Activated CD8-positive, alpha-beta memory T cell treated with anti-CD3 and anti-CD28 coated beads, Interleukin-2, amount 50 U/mL, for 4 hours (primary cell): ENCODE data around the gene SHISA6.

ENCODE experiments used
- DNase-seq: peaks from one replicate; pipeline ENCODE4 v3.0.0-alpha.2; 2020

The SHISA6 gene

GRCh38 chr17:11467639-11468038, 226.6 kb downstream of the SHISA6 start:
- DNase-seq, result no peak

GRCh38 chr17:11485336-11486100, 244.5 kb downstream of the SHISA6 start:
- DNase-seq, result no peak

- no peak for DNase-seq
These were observed 245.3 kb downstream of the SHISA6 start for GRCh38 chr17:11486101-11486867.

- no peak for DNase-seq
These were observed 245.9 kb downstream of the SHISA6 start for GRCh38 chr17:11486868-11487310.

GRCh38 chr17:11487469-11487868, 246.5 kb downstream of the SHISA6 start:
- DNase-seq, result no peak

- DNase-seq, result no peak
These were observed 247.4 kb downstream of the SHISA6 start for GRCh38 chr17:11488407-11488806.

- DNase-seq, result no peak
These were observed 249.2 kb downstream of the SHISA6 start for GRCh38 chr17:11490171-11490755.

GRCh38 chr17:11492511-11492910, 251.5 kb downstream of the SHISA6 start:
- DNase-seq, result no peak

- DNase-seq, result no peak
These were observed 252.9 kb downstream of the SHISA6 start for GRCh38 chr17:11493936-11494335.

- no peak for DNase-seq
These were observed 254.6 kb downstream of the SHISA6 start for GRCh38 chr17:11495613-11496012.

GRCh38 chr17:11499881-11500280, 258.9 kb downstream of the SHISA6 start:
- DNase-seq, result no peak

GRCh38 chr17:11503308-11504035, 262.5 kb downstream of the SHISA6 start:
- DNase-seq, result no peak

GRCh38 chr17:11506635-11507034, 265.6 kb downstream of the SHISA6 start:
- DNase-seq, result no peak

GRCh38 chr17:11511696-11512095, 270.7 kb downstream of the SHISA6 start:
- DNase-seq, result no peak

GRCh38 chr17:11514565-11514964, 273.6 kb downstream of the SHISA6 start:
- no peak for DNase-seq

- DNase-seq, result no peak
These were observed 274.1 kb downstream of the SHISA6 start for GRCh38 chr17:11514981-11515680.

- DNase-seq, result no peak
These were observed 274.9 kb downstream of the SHISA6 start for GRCh38 chr17:11515901-11516300.

- no peak for DNase-seq
These were observed 294.2 kb downstream of the SHISA6 start for GRCh38 chr17:11535231-11535630.

GRCh38 chr17:11538366-11538765, 297.4 kb downstream of the SHISA6 start:
- no peak for DNase-seq

GRCh38 chr17:11539637-11540036, 298.6 kb downstream of the SHISA6 start:
- DNase-seq, result no peak

GRCh38 chr17:11545002-11545401, 304.0 kb downstream of the SHISA6 start:
- DNase-seq, result no peak

- no peak for DNase-seq
These were observed 304.7 kb downstream of the SHISA6 start for GRCh38 chr17:11545696-11546095.

GRCh38 chr17:11547853-11548252, 306.8 kb downstream of the SHISA6 start:
- DNase-seq, result no peak
